Measurements from ENCODE around the gene PKIG. TPM values are rescaled to one million over a fixed set of nuclear protein-coding genes. Genes with fewer than 3 reads are reported as not detected.

The PKIG gene
- total RNA-seq, 2 donors from 2014 or later: 237 to 268 TPM

DNA sequence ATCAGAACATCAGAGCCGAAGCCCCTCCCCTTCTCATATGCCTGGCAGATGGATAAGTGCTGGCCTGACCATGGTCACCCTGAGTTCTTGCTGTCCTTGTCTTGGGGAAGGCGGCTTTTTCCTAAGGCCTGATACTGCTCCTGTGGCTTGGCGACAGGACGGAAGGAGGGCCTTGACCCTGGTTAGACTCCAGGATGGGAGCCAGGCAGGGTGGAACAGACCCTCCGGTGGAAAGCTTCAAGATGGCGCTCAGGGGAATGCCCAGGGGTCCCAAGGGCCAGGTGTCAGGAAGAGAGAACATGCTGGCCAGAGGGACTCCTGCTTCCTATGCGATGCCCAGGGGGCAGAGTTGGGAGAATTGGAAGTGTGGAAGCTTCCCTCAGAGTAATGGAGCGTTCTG, 39.6 kb downstream of the PKIG start:
- DNase-seq (ENCODE audit: low spot score): no peak

DNA sequence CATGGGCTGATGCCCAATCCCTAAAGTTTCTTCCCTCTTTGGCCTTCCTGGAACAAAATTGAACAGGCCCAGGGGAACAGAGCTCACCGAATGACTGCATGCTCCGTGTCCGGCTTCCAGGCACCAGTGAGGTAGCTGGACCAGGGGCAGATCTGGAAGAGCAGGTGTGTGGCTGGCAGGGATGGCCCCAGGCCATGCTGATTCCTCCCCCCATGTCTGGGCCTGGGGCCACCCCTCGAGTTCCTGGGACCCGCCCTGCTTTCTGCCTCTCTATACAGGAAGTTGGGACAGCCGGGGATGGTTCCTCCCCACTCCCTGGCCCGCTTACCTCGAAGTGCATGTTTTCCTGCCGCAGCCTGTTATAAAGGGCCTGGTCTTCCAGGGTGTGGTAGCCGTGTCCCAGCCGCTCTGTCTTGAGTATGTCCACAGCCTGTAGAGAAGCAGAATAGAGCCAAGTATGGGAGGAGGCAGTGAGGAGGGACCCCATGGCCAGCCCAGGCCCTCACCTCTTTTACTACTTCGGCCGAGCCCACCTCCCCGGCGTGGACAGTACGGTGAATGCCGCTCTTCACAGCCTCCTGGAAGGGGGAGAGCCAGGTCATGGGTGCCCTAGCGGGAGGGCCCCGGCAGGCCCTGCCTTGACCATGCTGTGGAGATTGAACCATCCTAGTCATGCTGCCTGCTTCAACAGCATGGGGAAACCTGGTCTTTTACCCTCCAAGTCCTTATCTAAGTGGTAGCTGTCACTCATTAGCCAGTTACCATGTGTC, 40.3 kb downstream of the PKIG start:
- Histone ChIP-seq H3K27me3 (no peaks in the 10 kb centered on the region), H3K4me3 (no peak overlapping the region), H3K36me3 (peaks cover 34% of the 10 kb centered on the region), H3K27ac (no peak overlapping the region), H3K9me3 (no peaks in the 10 kb centered on the region), H3K4me1 (peaks cover 0 to 9% of the 10 kb centered on the region in 2 donors)
- TF ChIP-seq, protein P1, sequence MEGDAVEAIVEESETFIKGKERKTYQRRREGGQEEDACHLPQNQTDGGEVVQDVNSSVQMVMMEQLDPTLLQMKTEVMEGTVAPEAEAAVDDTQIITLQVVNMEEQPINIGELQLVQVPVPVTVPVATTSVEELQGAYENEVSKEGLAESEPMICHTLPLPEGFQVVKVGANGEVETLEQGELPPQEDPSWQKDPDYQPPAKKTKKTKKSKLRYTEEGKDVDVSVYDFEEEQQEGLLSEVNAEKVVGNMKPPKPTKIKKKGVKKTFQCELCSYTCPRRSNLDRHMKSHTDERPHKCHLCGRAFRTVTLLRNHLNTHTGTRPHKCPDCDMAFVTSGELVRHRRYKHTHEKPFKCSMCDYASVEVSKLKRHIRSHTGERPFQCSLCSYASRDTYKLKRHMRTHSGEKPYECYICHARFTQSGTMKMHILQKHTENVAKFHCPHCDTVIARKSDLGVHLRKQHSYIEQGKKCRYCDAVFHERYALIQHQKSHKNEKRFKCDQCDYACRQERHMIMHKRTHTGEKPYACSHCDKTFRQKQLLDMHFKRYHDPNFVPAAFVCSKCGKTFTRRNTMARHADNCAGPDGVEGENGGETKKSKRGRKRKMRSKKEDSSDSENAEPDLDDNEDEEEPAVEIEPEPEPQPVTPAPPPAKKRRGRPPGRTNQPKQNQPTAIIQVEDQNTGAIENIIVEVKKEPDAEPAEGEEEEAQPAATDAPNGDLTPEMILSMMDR (IDR thresholded peaks at IDR 0.05): no peak
- no peak for DNase-seq (ENCODE audit: low spot score)

More for the DNA sequence above, 39.6 kb downstream of the PKIG start:
- peaks cover 0 to 17% of the 10 kb centered on the region in 2 donors for H3K4me1 ChIP-seq
- H3K36me3 ChIP-seq: peaks cover 42% of the 10 kb centered on the region
- TF ChIP-seq, protein P1 (IDR thresholded peaks at IDR 0.05): no peak
- H3K4me3 ChIP-seq: no peak overlapping the region
- no peak overlapping the region for H3K27ac ChIP-seq
- H3K27me3 ChIP-seq: no peaks in the 10 kb centered on the region
- H3K9me3 ChIP-seq: no peaks in the 10 kb centered on the region

DNA sequence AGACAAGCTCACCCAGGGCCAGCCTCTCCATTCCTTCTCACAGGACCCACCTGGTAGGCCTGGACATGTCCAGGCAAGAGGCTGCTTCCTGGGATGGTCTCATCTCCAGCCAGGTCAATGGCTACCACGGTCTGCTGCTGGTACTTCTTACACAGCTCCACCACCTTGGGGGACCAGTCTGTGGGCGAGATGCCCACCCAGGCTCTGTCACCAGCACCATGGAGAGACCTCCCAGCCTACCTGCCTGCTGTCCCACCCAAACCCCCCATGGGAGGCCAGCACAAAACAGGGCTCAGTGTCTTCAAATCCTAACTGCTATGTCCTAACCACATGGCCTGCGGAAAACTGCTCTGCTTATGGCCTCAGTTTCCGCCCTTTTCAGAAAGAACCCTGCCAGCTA, 41.8 kb downstream of the PKIG start:
- DNase-seq (ENCODE audit: low spot score): no peak
- Histone ChIP-seq H3K27ac (no peak overlapping the region), H3K27me3 (no peaks in the 10 kb centered on the region), H3K4me3 (no peak overlapping the region), H3K9me3 (no peaks in the 10 kb centered on the region), H3K36me3 (peaks cover 22% of the 10 kb centered on the region), H3K4me1 (peaks cover 0 to under 1% of the 10 kb centered on the region in 2 donors)
- TF ChIP-seq, protein P1 (IDR thresholded peaks at IDR 0.05): no peak

DNA sequence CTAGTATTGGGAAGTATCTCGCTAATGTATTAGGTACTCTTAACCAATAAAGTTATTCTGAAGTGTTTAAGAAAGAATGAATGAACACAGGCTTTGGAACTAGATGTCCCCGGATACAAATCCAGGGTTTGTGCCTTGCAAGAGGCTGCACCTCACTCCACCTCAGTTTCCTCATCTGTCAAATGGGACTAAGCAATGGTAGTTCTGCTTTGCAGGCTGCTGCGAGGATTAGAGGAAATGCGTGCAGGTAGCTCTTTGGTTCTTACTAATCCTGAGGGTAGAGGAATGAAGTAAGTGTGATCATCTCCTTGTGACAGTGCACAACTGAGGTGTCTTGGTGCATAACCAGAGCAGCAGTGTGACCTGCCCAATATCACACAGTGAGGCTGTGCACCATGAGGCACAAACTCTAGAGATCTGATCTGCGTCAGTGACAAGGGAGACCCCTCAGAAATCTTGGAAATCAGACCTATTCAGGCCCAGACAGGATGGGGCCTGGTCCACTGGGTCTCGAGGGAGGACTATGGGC, 42.4 kb downstream of the PKIG start:
- Histone ChIP-seq H3K9me3 (no peaks in the 10 kb centered on the region), H3K36me3 (peaks cover 15% of the 10 kb centered on the region), H3K27me3 (no peaks in the 10 kb centered on the region), H3K4me1 (peaks cover 0 to 7% of the 10 kb centered on the region in 2 donors), H3K27ac (no peak overlapping the region), H3K4me3 (no peak overlapping the region)
- no peak for DNase-seq (ENCODE audit: low spot score)
- TF ChIP-seq, protein P1 (IDR thresholded peaks at IDR 0.05): no peak

DNA sequence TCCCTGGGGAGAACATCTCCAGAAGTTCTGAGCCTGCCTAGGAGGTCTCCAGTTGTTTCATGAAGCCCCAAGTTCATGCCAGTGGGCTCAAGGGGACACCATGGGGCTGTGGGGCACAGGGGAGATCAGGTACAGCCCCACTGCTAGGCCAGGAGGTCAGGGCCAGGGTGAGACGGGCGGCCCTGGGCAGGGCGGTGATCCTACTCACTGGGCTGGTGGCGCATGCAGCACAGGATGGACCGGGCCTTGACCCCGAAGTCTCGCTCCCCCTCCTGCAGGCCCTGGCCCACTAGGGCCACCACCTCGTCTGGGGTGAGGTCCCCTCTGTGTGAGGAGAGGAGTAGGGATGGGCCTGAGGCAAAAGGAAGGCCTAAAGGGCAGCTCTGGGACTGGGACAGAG, 43.0 kb downstream of the PKIG start:
- DNase-seq (ENCODE audit: low spot score): no peak
- H3K9me3 ChIP-seq: no peaks in the 10 kb centered on the region
- peaks cover 0 to 9% of the 10 kb centered on the region in 2 donors for H3K4me1 ChIP-seq
- TF ChIP-seq, protein P1 (IDR thresholded peaks at IDR 0.05): no peak
- no peak overlapping the region for H3K27ac ChIP-seq
- no peaks in the 10 kb centered on the region for H3K27me3 ChIP-seq
- no peak overlapping the region for H3K4me3 ChIP-seq
- peaks cover 10% of the 10 kb centered on the region for H3K36me3 ChIP-seq

All from right atrium auricular region (tissue), 2 donors.